ENCODE measurements around the gene SCN10A.

Gene SCN10A

DNA sequence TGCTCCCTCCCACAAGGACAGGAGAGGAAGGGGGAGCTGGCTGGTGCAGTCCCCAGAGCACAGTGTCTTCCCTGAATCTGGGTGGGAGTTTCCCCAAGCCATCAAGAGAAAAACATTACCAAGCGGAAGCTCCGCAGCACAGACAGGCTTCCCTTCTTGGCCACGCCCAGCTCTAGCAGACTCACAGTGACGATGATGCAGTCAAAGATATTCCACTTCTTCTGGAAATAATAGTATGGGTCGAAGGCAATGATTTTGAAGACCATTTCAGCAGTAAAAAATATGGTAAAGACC is 76.7 kb downstream of the SCN10A start:
- H3K4me3 ChIP-seq (ENCODE audit: low read length), result no peak overlapping the region
- no peak for DNase-seq (ENCODE audit: low read depth)
- TF ChIP-seq, protein P1, sequence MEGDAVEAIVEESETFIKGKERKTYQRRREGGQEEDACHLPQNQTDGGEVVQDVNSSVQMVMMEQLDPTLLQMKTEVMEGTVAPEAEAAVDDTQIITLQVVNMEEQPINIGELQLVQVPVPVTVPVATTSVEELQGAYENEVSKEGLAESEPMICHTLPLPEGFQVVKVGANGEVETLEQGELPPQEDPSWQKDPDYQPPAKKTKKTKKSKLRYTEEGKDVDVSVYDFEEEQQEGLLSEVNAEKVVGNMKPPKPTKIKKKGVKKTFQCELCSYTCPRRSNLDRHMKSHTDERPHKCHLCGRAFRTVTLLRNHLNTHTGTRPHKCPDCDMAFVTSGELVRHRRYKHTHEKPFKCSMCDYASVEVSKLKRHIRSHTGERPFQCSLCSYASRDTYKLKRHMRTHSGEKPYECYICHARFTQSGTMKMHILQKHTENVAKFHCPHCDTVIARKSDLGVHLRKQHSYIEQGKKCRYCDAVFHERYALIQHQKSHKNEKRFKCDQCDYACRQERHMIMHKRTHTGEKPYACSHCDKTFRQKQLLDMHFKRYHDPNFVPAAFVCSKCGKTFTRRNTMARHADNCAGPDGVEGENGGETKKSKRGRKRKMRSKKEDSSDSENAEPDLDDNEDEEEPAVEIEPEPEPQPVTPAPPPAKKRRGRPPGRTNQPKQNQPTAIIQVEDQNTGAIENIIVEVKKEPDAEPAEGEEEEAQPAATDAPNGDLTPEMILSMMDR (conservative IDR thresholded peaks at IDR 0.05; ENCODE audit: low read depth, low read length), result no peak

DNA sequence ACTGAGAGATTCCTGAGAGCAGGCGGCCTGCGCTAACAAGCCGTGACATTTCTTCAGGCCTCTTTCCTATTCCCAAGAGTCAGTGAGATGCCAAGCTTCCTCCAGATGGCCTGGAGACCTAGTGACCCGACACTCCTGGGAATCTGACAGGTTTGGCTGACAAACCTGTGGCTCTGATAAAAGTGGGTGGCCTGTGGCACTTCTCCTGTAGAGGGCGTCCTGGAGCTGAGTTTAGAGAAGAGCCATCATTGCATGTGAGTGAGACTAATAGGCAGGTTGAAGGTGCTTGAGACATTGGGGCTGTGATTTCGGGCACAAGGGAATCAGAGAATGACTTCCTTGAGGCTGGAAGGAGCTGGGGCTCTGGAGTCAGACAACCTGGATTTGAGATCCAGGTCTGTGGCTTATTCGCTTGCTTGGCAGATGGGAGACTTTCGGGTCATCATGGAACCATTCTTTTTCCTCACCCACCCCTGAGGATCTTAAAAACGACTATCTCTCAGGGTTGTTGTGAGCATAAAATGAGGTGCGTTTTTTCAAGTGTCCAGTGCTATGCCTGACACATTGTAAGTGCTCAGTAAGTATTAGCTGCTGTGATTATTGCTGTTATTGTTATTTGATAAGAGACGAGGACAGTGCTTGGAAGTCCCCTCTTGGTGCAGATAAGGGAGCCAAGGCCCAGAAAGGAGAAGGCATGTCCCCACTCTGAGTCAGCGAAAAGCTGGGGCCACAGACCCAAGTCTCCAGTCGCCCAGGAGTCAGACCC is 77.2 kb downstream of the SCN10A start:
- DNase-seq (ENCODE audit: low read depth), result no peak
- TF ChIP-seq, protein P1 (conservative IDR thresholded peaks at IDR 0.05; ENCODE audit: low read depth, low read length), result peak; percentile 97
- H3K4me3 ChIP-seq (ENCODE audit: low read length), result no peak overlapping the region

DNA sequence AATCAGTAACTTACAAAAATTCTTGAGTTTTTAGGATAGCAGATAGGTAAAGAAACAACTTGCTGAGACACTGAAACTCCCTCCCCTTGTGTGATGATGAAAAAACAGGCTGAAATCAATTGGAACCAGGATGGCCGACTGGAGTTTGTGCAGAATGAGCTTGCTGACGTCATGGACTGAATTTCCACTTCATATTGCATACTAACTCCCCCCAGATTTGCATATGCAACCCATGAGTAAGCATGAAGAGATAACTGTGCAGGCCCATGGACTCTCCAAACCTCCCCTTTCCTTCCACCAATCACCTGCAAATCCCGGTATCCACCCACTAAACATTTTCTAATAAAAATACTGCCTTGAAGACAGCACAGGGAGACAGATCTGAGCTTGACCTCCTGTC is 84.5 kb downstream of the SCN10A start:
- TF ChIP-seq, protein P1 (conservative IDR thresholded peaks at IDR 0.05; ENCODE audit: low read depth, low read length), result no peak
- DNase-seq (ENCODE audit: low read depth), result no peak
- H3K4me3 ChIP-seq (ENCODE audit: low read length), result no peak overlapping the region

DNA sequence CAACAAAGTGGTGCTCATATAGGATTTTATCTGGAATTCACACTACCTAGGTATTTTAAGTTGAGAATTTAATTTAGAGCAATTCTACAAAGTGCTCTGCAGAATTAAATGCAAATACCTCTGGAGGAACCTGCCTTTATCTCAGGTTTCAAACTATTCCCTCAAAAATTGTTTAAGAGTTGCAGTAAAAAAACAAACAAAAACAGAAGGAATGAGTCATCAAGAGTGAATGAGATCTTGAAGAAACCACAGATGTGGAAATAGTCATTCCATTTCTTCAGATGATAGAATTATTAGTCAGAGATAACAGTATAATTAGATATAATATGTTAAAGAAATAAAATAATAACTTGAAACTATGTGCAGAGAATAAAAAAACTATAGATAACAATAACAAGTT is 85.7 kb downstream of the SCN10A start:
- DNase-seq (ENCODE audit: low read depth), result no peak
- H3K4me3 ChIP-seq (ENCODE audit: low read length), result no peak overlapping the region
- TF ChIP-seq, protein P1 (conservative IDR thresholded peaks at IDR 0.05; ENCODE audit: low read depth, low read length), result no peak

DNA sequence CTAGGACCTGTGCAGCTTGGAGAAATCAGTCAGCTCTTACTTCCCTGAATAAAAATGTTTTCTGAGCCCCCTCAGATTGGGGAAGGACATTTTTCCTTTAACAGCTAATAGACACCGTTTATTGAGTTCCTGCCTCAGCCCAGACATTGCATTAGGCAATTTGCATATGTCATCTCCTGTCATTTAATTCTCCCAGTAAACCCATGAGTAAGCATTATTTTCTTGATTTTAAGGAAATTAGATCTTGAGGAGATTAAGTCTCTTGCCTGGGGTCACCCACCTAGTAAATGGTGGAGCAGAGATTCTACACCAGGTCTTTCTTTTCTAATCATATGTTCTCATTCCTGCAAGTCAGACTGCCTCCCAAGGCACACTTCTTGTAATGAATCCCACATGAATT is 88.0 kb downstream of the SCN10A start:
- TF ChIP-seq, protein P1 (conservative IDR thresholded peaks at IDR 0.05; ENCODE audit: low read depth, low read length), result no peak
- DNase-seq (ENCODE audit: low read depth), result no peak
- no peak overlapping the region for H3K4me3 ChIP-seq (ENCODE audit: low read length)

DNA sequence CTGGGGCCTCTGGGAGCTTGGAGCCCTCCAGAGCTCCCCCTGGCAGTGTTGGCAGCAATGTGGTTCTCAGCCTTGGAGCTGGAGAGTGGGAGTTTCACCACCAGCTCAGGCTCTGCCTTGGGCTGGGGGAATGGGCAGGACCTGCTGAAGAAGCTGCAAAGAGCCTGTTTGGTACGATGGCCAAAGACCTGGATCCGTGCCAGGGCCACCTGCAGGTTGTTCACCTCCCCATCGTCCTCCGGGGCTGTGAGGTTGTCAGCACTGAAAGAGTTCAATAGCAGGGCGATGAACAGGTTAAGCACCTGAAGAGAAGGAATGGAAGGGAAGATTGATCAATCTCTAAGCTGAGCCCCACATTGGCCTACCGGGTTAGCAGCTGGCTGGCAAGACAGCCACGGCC is 89.3 kb downstream of the SCN10A start:
- no peak for DNase-seq (ENCODE audit: low read depth)
- TF ChIP-seq, protein P1 (conservative IDR thresholded peaks at IDR 0.05; ENCODE audit: low read depth, low read length), result no peak
- no peak overlapping the region for H3K4me3 ChIP-seq (ENCODE audit: low read length)

DNA sequence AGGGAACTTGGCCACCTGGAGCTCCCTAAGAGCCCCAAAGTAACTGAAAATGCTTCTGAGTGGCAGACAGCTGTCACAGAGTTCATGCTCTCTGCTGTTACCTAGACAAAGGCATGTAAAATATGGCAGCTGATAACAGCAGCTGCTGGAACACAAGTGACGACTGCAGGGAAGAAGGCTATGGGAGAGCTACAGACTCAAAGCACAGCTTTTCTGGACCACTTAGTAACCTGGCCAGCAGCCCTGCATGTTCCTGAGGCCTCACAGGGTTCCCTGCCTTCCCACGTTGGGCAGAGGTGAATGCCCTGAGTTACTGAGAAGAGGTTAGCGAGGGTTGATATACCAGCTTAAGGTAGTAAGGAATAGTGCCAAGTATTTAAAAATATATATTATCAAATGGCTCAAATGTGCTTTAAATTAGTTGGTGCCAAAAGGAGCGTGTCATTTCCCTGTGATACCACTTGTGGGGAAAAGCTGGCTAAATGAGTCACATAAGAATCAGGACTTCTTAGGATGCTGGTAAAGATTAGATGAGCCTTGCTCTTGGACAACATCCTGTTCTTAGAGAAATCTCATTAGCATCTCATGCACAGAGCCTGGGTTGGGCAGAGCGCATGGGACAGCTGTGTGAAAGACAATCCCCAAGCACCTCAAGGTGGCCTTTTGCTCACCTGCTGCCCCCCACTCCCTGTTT is 90.1 kb downstream of the SCN10A start:
- TF ChIP-seq, protein P1 (conservative IDR thresholded peaks at IDR 0.05; ENCODE audit: low read depth, low read length), result no peak
- peak; percentile 34 for DNase-seq (ENCODE audit: low read depth)
- no peak overlapping the region for H3K4me3 ChIP-seq (ENCODE audit: low read length)
